Measurements from ENCODE around the gene TGFB1.

The TGFB1 gene

GRCh38 chr19:41322451-41322850 lies 31.3 kb downstream of the TGFB1 start:
- no peak for DNase-seq (ENCODE audit: low read depth in 3 of 3, low spot score in 1 of 3)

DNA sequence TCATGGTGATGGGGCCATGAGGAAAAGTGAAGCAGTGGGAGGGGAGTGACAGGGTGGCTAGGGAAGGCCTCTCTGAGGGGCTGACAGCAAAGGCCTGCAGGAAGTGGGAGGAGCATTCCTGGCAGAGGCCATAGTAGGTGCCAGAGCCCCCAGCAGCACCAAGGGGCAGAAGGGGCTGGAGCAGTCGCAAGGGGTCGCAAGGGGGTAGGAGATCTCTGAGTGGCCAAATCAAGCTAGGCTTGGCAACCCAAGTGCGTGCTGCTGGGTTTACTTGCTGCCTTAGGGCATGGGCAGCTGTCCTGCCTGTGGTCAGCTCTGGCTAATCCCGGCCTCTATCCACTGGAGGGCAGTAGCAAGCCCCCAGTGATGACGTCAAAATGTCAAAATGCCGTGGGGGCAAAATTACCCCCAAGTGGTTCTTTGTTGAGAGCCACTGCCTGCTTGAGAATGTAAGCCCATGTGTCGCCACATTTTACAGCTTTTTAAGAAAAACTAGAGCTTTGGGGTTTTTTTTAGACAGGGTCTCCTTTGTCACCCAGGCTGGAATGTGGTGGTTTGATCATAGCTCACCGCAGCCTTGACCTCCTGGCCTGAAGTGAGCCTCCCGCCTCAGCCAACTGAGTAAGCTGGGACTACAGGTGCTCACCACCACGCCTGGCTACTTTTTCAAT lies 32.0 kb downstream of the TGFB1 start:
- no peak for DNase-seq (ENCODE audit: low read depth in 3 of 3, low spot score in 1 of 3)

DNA sequence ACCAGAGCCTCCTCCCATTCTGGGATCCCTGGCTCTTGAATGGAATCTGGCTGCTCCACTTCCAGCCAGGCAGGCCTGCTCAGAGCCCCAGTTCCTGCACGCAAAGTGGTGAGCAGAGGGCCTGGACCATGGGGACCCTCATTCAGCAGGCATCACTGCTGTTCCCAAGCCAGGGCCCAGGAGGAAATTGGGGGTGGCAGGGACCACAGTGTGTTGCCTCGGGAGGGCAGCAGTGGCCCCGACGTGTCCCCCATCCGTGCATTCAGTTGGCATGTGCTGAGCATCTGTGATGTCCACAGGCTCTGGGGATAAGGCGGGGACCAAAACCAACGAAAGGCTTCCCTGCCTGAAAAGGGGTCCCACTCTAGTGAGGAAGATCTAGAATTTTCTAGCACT lies 32.5 kb downstream of the TGFB1 start:
- no peak for DNase-seq (ENCODE audit: low read depth in 3 of 3, low spot score in 1 of 3)

DNA sequence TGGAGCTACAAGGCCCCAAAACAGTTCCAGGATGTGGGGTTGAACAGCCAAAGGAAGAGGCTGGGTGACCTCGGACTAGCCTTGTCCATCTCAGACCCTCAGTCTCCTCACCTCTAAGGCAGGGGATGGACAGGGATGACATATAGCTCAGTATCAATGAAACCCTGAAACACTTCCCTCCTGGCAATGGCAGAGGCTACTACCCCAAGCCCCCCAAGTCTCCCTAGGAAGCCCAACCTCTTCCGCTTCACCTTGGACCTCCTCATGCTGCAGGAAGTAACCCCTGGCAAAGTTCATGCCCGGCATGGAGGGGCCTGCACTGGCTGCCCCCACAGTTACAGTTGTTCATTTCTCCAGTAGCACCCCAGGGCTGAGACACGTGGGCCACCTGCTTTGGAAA lies 33.2 kb downstream of the TGFB1 start:
- DNase-seq (ENCODE audit: low read depth in 3 of 3, low spot score in 1 of 3) = no peak

DNA sequence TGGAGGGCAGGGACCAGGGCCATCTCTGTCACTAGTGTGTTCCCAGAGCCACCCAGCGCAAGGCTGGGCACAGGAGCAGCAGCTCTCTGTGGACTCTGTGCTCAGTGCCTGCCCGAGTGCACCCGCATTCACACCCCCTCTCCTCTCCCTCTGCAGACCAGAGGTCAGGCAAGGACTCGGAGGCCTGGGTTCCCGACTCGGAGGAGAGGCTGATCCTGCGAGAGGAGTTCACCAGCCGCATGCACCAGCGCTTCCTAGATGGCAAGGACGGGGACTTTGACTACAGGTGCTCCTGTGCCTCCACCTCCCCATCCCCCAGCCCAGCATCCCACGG lies 33.6 kb downstream of the TGFB1 start:
- DNase-seq (ENCODE audit: low read depth in 3 of 3, low spot score in 1 of 3) = no peak

GRCh38 chr19:41319500-41320184 lies 34.1 kb downstream of the TGFB1 start:
- no peak for DNase-seq (ENCODE audit: low read depth in 3 of 3, low spot score in 1 of 3)

DNA sequence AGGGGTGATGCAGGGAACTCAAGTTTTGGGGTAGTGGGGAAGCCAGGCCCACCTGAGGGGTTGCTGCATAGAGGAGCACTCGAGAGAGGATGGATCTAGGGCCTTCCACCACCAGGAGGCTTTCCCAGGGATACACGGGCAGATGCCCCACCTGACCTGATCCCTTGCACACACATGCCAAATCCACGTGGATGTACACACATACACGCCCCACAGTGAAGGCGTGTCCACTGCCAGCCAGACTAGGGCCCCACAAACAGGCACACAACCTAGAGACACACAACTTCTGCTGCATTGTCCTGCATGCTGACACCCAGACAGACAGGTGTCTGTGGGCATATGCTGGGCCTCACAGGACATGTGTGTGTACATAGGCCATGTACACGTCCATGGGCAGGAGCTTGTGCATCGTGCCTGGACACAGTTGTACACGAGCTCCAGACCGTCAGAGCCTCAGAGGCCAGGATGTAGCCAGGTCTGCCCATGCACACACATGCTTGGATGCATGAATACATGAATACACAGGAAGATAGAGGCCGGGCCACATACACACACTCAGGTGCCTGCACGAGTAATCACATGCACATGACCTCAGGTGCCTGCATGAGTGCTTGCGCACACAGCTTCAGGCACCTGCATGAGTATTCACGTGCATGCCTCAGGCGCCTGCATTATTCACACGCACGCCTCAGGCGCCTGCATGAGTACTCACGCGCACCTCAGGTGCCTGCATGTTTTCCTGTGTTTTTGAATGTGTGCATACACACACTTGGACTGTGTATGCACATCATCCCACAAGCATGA lies 34.8 kb downstream of the TGFB1 start:
- DNase-seq (ENCODE audit: low read depth in 3 of 3, low spot score in 1 of 3) = no peak

DNA sequence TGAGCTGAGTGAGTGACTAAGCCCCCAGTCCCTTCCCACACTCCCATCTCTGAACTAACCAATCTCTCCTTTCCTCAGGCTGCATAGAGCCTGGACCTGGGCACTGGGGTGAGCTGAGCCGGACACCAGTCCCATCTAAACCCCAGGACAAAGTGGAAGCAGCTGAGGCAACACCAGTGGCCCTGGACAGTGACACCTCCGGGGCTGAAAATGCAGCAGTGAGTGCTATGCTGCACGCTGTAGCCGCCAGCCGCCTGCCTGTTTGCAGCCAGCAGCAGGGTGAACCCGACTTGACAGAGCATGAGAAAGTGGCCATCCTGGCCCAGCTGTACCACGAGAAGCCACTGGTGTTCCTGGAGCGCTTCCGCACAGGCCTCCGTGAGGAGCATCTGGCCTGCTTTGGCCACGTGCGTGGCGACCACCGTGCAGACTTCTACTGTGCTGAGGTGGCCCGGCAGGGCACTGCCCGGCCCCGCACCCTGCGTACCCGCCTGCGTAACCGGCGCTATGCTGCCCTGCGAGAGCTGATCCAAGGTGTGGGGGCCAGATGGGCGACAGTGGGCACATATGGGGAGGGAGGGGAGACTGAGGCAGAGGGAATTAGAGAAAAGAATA lies 37.3 kb downstream of the TGFB1 start:
- DNase-seq (ENCODE audit: low read depth in 3 of 3, low spot score in 1 of 3) = no peak

DNA sequence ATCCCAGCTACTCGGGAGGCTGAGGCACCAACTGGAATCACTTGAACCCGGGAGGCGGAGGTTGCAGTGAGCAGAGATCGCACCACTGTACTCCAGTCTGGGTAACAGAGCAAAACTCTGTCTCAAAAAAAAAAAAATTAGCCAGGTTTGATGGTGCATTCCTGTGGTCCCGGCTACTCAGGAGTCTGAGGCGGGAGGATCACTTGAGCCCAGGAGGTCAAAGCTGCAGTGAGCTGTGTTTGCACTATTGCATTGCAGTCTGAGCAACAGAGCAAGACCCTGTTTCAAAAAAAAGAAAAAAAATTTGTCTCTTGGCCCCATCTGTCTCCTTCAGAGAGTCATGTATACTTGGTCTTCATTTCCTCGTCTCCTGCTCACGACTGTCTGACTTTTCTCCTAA lies 42.1 kb downstream of the TGFB1 start:
- no peak for DNase-seq (ENCODE audit: low read depth in 3 of 3, low spot score in 1 of 3)

DNA sequence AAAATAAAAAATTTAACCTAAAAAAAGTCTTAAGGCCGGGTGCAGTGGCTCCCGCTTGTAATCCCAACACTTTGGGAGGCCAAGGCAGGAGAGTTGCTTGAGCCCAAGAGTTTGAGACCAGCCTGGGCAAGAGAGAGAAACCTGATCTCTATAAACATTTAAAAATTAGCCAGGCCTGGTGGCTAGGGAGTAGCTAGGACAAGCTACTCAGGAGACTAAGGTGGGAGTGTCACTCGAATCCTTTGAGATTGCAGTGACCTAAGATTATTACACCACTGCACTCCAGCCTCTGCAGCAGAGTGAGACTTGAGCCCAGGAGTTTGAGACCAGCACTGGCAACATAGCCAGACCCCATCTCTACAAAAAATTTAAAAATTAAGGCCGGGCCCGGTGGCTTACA lies 42.6 kb downstream of the TGFB1 start:
- no peak for DNase-seq (ENCODE audit: low read depth in 3 of 3, low spot score in 1 of 3)

DNA sequence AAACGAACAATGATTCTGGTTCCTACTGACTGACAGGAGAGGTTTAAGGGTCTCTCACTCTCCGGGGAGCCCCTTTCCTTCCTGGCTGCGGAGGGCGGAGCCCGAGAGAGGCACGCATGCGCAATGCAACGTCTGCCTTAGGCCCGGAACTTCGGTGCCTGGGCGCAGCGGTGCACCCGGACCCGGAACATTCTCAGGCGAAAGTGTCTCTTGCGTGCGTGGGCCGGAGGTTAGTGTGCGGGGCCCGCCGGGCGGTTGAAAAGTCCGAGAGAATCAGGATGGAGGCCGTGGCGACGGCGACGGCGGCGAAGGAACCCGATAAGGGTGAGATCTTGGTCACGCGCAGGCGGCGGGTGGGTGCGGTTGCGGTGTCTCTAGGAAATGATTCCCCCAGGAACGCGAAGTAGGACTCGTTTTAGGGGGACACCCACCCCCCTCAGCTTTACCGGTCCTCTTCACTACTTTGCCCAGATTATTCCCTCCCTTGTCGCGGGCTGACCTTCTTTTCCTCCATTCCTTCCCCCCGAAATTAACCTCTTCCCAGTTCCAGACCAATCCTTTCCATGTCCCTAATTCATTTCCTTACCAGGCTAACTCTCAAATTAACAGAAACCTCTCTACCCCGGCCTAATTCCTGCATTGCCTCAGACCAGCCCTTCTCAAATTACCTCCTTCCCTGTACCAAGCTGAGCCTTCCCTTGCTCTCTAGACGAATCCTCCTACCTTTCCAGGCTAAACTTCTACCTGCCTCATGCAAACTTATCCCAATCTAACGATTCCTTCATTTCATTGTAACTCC lies 43.5 kb downstream of the TGFB1 start, which contains the start of gene CCDC97:
TSS of gene CCDC97 (plus strand) at position 140 of the 799 bp plus-strand sequence. CDS start at position 279, 139 bp downstream.
- DNase-seq (ENCODE audit: low read depth in 3 of 3, low spot score in 1 of 3) = peak; percentile 81 to 84 (median 81)

GRCh38 chr19:41309180-41310032 lies 44.3 kb downstream of the TGFB1 start:
- no peak for DNase-seq (ENCODE audit: low read depth in 3 of 3, low spot score in 1 of 3)

GRCh38 chr19:41308450-41309179 lies 45.1 kb downstream of the TGFB1 start:
- peak; percentile 81 to 97 (median 88) for DNase-seq (ENCODE audit: low read depth in 3 of 3, low spot score in 1 of 3)

DNA sequence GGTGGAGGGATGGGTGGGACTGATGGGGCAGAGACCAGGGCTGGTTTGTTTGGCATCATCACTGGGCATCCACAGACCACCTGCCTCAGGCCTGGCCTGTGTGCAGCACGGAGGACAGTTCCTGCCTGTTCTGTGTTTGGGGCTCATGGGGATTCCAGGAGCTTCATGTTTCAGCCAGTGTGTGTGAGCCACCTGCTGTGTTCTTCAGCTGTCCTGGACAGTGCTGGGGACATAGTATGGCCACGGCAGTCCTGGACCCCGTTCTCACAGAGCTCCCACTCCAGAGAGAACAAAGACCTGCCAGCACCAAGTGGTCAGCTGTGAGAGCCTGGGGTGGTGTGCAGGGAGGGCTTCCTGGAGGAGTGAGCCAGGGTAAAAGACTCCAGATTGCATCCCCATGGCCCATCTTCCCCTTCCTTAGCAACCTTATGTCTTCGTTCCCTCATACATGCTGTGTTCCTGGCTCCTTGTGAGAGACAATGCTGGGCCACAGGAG lies 45.7 kb downstream of the TGFB1 start:
- no peak for DNase-seq (ENCODE audit: low read depth in 3 of 3, low spot score in 1 of 3)

DNA sequence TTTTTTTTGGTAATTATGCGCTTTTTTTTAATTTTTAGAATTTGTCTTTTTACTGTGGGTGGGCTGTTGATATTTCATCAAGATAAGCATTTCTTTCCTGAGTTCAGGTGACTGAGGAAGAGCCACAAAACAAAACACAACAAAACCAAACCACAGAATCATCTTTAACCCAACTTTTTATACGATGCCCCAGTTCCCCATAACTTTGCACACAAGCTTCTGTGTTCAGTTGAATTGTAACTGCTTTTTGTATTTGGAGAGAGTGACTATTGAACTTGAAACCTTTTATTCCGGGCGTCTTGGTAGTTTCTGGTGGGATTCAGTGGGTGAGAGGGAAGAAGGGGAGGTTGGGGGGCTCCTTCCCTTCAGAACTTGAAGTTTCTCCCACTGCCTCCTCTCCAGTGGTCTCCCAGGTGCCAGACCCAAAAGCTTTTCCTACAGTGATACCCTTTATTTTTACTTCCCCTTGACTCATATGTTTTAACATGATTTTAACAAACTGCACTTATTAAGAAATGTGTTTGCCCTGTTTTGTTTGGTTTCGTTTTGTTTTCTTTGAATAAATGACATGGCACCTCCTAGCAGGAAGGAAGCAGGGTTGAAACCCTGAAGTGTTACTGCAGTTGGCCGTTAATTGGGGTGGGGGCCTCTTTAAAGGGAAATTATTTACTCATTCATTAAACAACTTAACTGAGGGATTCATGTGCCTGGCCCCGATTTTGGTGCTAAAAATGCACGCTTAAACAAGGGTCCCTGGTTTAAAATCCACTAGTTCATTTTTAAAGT lies 46.4 kb downstream of the TGFB1 start:
- no peak for DNase-seq (ENCODE audit: low read depth in 3 of 3, low spot score in 1 of 3)

- no peak for DNase-seq (ENCODE audit: low read depth in 3 of 3, low spot score in 1 of 3)
These were observed 47.6 kb downstream of the TGFB1 start for GRCh38 chr19:41305927-41306793.

DNA sequence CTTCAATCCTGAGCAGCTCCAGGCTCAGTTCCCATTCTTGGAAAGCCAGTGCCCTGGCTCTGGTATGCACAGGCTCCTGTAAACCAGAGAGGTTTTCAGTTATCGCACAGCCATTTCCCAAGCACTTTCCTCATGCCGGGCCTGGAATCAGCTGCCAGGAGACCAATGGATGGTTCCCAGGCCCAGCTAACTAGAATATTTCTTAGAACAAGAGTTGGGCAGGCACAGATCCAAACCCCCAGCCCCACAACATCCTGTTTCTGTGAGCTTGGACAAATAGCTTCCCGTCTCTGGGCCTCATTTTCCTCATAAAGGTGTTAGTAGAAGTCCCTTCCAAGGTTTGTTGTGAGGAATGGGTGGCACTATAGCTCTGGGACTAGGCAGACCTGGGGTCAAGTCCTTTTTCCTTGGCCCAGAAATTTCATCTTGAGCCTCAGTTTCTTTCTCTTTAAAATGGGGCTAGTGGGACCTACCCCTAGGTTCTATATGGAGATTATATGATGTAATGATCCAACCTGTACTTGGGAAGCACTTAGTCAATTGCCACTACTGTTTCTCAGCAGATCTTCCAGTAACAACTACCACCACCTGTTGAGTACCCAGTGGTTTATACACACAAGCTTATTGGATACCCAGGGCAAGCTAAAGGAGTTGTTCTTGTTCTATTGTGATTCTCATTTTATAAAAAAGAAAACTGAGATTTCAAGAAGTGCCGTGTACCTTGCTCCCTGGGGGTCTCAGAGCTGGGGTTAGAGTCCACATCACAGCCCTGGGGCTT lies 48.8 kb downstream of the TGFB1 start:
- DNase-seq (ENCODE audit: low read depth in 3 of 3, low spot score in 1 of 3) = no peak

Measured in stimulated activated CD4-positive, alpha-beta T cell treated with anti-CD3 and anti-CD28 coated beads, TNF-alpha, amount 100 ng/mL, for 1 hour (primary cell).